ENCODE measurements around the gene MED16.

MED16 gene

GRCh38 chr19:892894-893689 lies at the start of gene MED16, which contains the start of gene RNU6-9:
TSS of gene MED16 (minus strand) at chr19:893187. CDS start at chr19:891131, 2,056 bp downstream.
TSS of gene RNU6-9 (plus strand) at chr19:893484.
- Histone ChIP-seq H3K27ac (peak within 1 kb of the TSS; percentile 84 to 96), H3K4me3 (peak within 1 kb of the TSS; percentile 98)
- TF ChIP-seq CTCF (IDR thresholded peaks at IDR 0.05) = no peak
- peak; percentile 94 for DNase-seq (ENCODE audit: low spot score)

GRCh38 chr19:942133-942645 lies 49.2 kb upstream of the MED16 start:
- TF ChIP-seq CTCF (IDR thresholded peaks at IDR 0.05) = no peak
- no peak for DNase-seq (ENCODE audit: low spot score)
- Histone ChIP-seq H3K27ac (no peak overlapping the region), H3K4me3 (no peak overlapping the region)

GRCh38 chr19:941292-942132 lies 48.5 kb upstream of the MED16 start:
- no peak for TF ChIP-seq CTCF (IDR thresholded peaks at IDR 0.05)
- DNase-seq (ENCODE audit: low spot score) = no peak
- H3K27ac ChIP-seq = peak overlapping the region; percentile 85 to 90
- peak overlapping the region; percentile 69 for H3K4me3 ChIP-seq

GRCh38 chr19:940591-941291 lies 47.8 kb upstream of the MED16 start:
- no peak for DNase-seq (ENCODE audit: low spot score)
- H3K27ac ChIP-seq = peak overlapping the region; percentile 85 to 90
- peak overlapping the region; percentile 69 for H3K4me3 ChIP-seq
- no peak for TF ChIP-seq CTCF (IDR thresholded peaks at IDR 0.05)

- TF ChIP-seq CTCF (IDR thresholded peaks at IDR 0.05) = no peak
- H3K27ac ChIP-seq = peak overlapping the region; percentile 85 to 90
- H3K4me3 ChIP-seq = no peak overlapping the region
- DNase-seq (ENCODE audit: low spot score) = no peak
These were observed 46.9 kb upstream of the MED16 start for GRCh38 chr19:939922-940321.

- no peak for DNase-seq (ENCODE audit: low spot score)
- Histone ChIP-seq H3K27ac (no peak overlapping the region), H3K4me3 (no peak overlapping the region)
- TF ChIP-seq CTCF (IDR thresholded peaks at IDR 0.05) = no peak
These were observed 46.5 kb upstream of the MED16 start for GRCh38 chr19:939439-939838.
